Subcutaneous abdominal adipose tissue (tissue), 5 donors: ENCODE results near the gene SPRR2F.
"Not testable (repeated sequence)": the region's sequence is repeated elsewhere in the genome, so short reads cannot be mapped to it uniquely, and the experiment has no call there.

ENCODE experiments used
- H3K27ac ChIP-seq: one replicate; pipeline ENCODE4 v1.7.0; 2013; ENCODE audit warnings: low read depth, mild to moderate bottlenecking, inconsistent platforms, low read length, moderate library complexity
- H3K27me3 ChIP-seq, 5 donors: one replicate each; pipeline ENCODE4 v1.7.0; 2013; ENCODE audit warnings: low read length in 5 of 5, inconsistent platforms in 1 of 5; ENCODE audit not compliant: control insufficient read depth in 5 of 5, insufficient read depth in 4 of 5
- H3K36me3 ChIP-seq, 5 donors: one replicate each; pipeline ENCODE4 v1.7.0; 2013; ENCODE audit warnings: low read length in 5 of 5; ENCODE audit not compliant: control insufficient read depth in 5 of 5, insufficient read depth in 5 of 5
- H3K4me1 ChIP-seq, 5 donors: one replicate each; pipeline ENCODE4 v1.7.0; 2013; ENCODE audit warnings: low read length in 5 of 5, mild to moderate bottlenecking in 3 of 5, moderate library complexity in 1 of 5; ENCODE audit not compliant: control insufficient read depth in 5 of 5, insufficient read depth in 5 of 5
- H3K4me3 ChIP-seq, 5 donors: one replicate each; pipeline ENCODE4 v1.7.0; 2013; ENCODE audit warnings: low read length in 5 of 5, low read depth in 1 of 5
- H3K9ac ChIP-seq, 5 donors: one replicate each; pipeline ENCODE4 v1.7.0; 2013; ENCODE audit warnings: low read length in 5 of 5, mild to moderate bottlenecking in 4 of 5, moderate library complexity in 3 of 5
- H3K9me3 ChIP-seq, 5 donors: one replicate each; pipeline ENCODE4 v1.7.0; 2013; ENCODE audit warnings: low read length in 5 of 5; ENCODE audit not compliant: control insufficient read depth in 5 of 5
- donor health status: healthy.
- donor health status: healthy.
- donor health status: healthy.
- donor health status: healthy.
- donor health status: healthy.

SPRR2F gene

GRCh38 chr1:153113416-153113815 lies at the start of gene SPRR2F:
Gene SPRR2F, minus strand, starts transcription at chr1:153113516. Its CDS starts 783 bp downstream, at chr1:153112733.
- Histone ChIP-seq H3K9ac (no peak within 1 kb of the TSS), H3K27ac (no peak within 1 kb of the TSS), H3K36me3 (no peaks in the 10 kb centered on the region), H3K4me1 (no peaks in the 10 kb centered on the region), H3K27me3 (no peaks in the 10 kb centered on the region), H3K9me3 (no peaks in the 10 kb centered on the region), H3K4me3 (no peak within 1 kb of the TSS)

- H3K27ac ChIP-seq, result no peak overlapping the region
- H3K9me3 ChIP-seq, result peaks cover 0 to 13% (median 10%) of the 10 kb centered on the region in 5 donors
- H3K4me3 ChIP-seq, result no peak overlapping the region
- H3K4me1 ChIP-seq, result no peaks in the 10 kb centered on the region
- no peaks in the 10 kb centered on the region for H3K36me3 ChIP-seq
- no peak overlapping the region for H3K9ac ChIP-seq
- H3K27me3 ChIP-seq, result peaks cover 0 to 2% (median 0%) of the 10 kb centered on the region in 5 donors
Measured at GRCh38 chr1:153155541-153155940, 42.2 kb upstream of the SPRR2F start.

- Histone ChIP-seq H3K4me1 (no peaks in the 10 kb centered on the region), H3K9ac (no peak overlapping the region), H3K4me3 (no peak overlapping the region), H3K36me3 (no peaks in the 10 kb centered on the region), H3K27me3 (peaks cover 0 to 2% (median 0%) of the 10 kb centered on the region in 5 donors), H3K27ac (no peak overlapping the region), H3K9me3 (no peaks in the 10 kb centered on the region)
Measured at GRCh38 chr1:153152481-153152880, 39.2 kb upstream of the SPRR2F start.

- Histone ChIP-seq H3K27ac (no peak within 1 kb of the TSS), H3K27me3 (peaks cover 0 to 2% (median 0%) of the 10 kb centered on the region in 5 donors), H3K4me3 (no peak within 1 kb of the TSS), H3K9me3 (no peaks in the 10 kb centered on the region), H3K4me1 (no peaks in the 10 kb centered on the region), H3K36me3 (no peaks in the 10 kb centered on the region), H3K9ac (no peak within 1 kb of the TSS)
Measured at GRCh38 chr1:153150846-153151245, 37.5 kb upstream of the SPRR2F start, which contains the start of gene SPRR2G. Gene SPRR2G, minus strand, starts transcription at chr1:153150890. Its CDS starts 780 bp downstream, at chr1:153150110.

- H3K4me3 ChIP-seq, result no peak overlapping the region
- no peak overlapping the region for H3K9ac ChIP-seq
- no peaks in the 10 kb centered on the region for H3K9me3 ChIP-seq
- no peaks in the 10 kb centered on the region for H3K27me3 ChIP-seq
- H3K27ac ChIP-seq, result no peak overlapping the region
- H3K4me1 ChIP-seq, result no peaks in the 10 kb centered on the region
- no peaks in the 10 kb centered on the region for H3K36me3 ChIP-seq
Measured at GRCh38 chr1:153141377-153141776, 28.1 kb upstream of the SPRR2F start.

GRCh38 chr1:153140484-153140883 lies 27.2 kb upstream of the SPRR2F start:
- Histone ChIP-seq H3K9me3 (no peaks in the 10 kb centered on the region), H3K36me3 (no peaks in the 10 kb centered on the region), H3K27me3 (no peaks in the 10 kb centered on the region), H3K4me1 (no peaks in the 10 kb centered on the region), H3K4me3 (no peak overlapping the region), H3K27ac (no peak overlapping the region), H3K9ac (no peak overlapping the region)

GRCh38 chr1:153133743-153134142 lies 20.4 kb upstream of the SPRR2F start:
- H3K4me1 ChIP-seq, result no peaks in the 10 kb centered on the region
- H3K27ac ChIP-seq, result no peak overlapping the region
- H3K9ac ChIP-seq, result no peak overlapping the region
- no peaks in the 10 kb centered on the region for H3K36me3 ChIP-seq
- no peak overlapping the region for H3K4me3 ChIP-seq
- peaks cover 0 to 9% (median 0%) of the 10 kb centered on the region in 5 donors for H3K27me3 ChIP-seq
- no peaks in the 10 kb centered on the region for H3K9me3 ChIP-seq

- Histone ChIP-seq H3K4me1 (no peaks in the 10 kb centered on the region), H3K9ac (no peak overlapping the region), H3K27ac (no peak overlapping the region), H3K9me3 (no peaks in the 10 kb centered on the region), H3K4me3 (no peak overlapping the region), H3K27me3 (peaks cover 0 to 9% (median 0%) of the 10 kb centered on the region in 5 donors), H3K36me3 (no peaks in the 10 kb centered on the region)
Measured at GRCh38 chr1:153133267-153133666, 20.0 kb upstream of the SPRR2F start.

GRCh38 chr1:153128688-153129087 lies 15.4 kb upstream of the SPRR2F start:
- not testable (repeated sequence) for H3K4me1 ChIP-seq, H3K27ac ChIP-seq, H3K4me3 ChIP-seq, H3K27me3 ChIP-seq, H3K9ac ChIP-seq, H3K36me3 ChIP-seq, H3K9me3 ChIP-seq

GRCh38 chr1:153127296-153127695 lies 14.0 kb upstream of the SPRR2F start:
- H3K27ac ChIP-seq, result no peak overlapping the region

GRCh38 chr1:153125536-153125935 lies 12.2 kb upstream of the SPRR2F start:
- H3K9ac ChIP-seq, result no peak overlapping the region
- no peak overlapping the region for H3K4me3 ChIP-seq
- H3K9me3 ChIP-seq, result peaks cover 0 to 8% (median 4%) of the 10 kb centered on the region in 5 donors
- no peaks in the 10 kb centered on the region for H3K27me3 ChIP-seq
- no peak overlapping the region for H3K27ac ChIP-seq
- no peaks in the 10 kb centered on the region for H3K36me3 ChIP-seq
- H3K4me1 ChIP-seq, result peaks cover 0 to 4% (median 0%) of the 10 kb centered on the region in 5 donors

More at GRCh38 chr1:153127296-153127695, 14.0 kb upstream of the SPRR2F start:
- Histone ChIP-seq H3K36me3 (no peaks in the 10 kb centered on the region), H3K9me3 (peaks cover 0 to 8% (median 4%) of the 10 kb centered on the region in 5 donors), H3K27me3 (no peaks in the 10 kb centered on the region), H3K9ac (no peak overlapping the region), H3K4me1 (peaks cover 0 to 4% (median 0%) of the 10 kb centered on the region in 5 donors), H3K4me3 (no peak overlapping the region)
